Central memory CD8-positive, alpha-beta T cell (primary cell): ENCODE data around the gene FAT1.

Experiments used
- ATAC-seq: fragments of 150-1000 bp; cut with Tn5 transposase; replicated peaks from 2 replicates; pipeline ENCODE4 v1.10.0; 2022; ENCODE audit warnings: mild to moderate bottlenecking, moderate FRiP score, moderate number of reproducible peaks; ENCODE audit not compliant: poor library complexity, severe bottlenecking; ENCODE audit errors: extremely low read depth
- DNase-seq, 2 donors: peaks; one replicate each; pipeline ENCODE4 v3.0.0; 2021; ENCODE audit warnings: low spot score in 2 of 2
- H3K27ac Mint-ChIP-seq: one replicate; pipeline ENCODE4 v1.8.0; 2022; ENCODE audit warnings: low read depth, mild to moderate bottlenecking, moderate library complexity, mixed read lengths
- H3K27me3 Mint-ChIP-seq: one replicate; pipeline ENCODE4 v1.8.0; 2022; ENCODE audit warnings: mixed read lengths
- H3K36me3 Mint-ChIP-seq: one replicate; pipeline ENCODE4 v1.8.0; 2022; ENCODE audit warnings: mild to moderate bottlenecking, moderate library complexity, mixed read lengths; ENCODE audit not compliant: insufficient read depth
- H3K4me1 Mint-ChIP-seq: one replicate; pipeline ENCODE4 v1.8.0; 2022; ENCODE audit warnings: mixed read lengths
- H3K4me3 Mint-ChIP-seq: one replicate; pipeline ENCODE4 v1.8.0; 2022; ENCODE audit warnings: mild to moderate bottlenecking, moderate library complexity, mixed read lengths
- H3K9me3 Mint-ChIP-seq: one replicate; pipeline ENCODE4 v1.8.0; 2022; ENCODE audit warnings: mixed read lengths

The FAT1 gene

DNA sequence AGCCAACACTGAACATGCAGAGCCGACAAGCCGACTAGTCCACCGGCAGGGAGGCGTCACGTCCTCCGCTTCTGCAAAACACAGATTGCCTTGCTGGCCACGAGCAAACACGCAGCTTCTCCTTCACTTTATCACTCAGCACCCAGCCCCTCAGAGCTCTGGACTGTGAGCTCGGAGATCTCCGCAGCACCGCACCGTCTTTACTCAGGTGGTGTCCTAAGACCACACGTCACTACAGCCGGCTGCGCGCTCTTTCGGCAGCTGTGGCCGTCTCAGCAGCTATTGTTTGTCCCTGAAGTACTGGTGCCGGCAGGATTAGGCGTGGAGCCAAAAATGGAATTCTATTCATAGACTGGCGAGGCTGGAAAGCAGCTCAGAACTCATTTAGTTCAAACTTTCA, 72.0 kb downstream of the FAT1 start:
- Mint-ChIP-seq H3K9me3 (no peaks in the 10 kb centered on the region), H3K36me3 (no peaks in the 10 kb centered on the region), H3K27ac (no peak overlapping the region), H3K27me3 (no peaks in the 10 kb centered on the region), H3K4me1 (no peaks in the 10 kb centered on the region), H3K4me3 (no peak overlapping the region)
- ATAC-seq, result no peak
- DNase-seq, result no peak

DNA sequence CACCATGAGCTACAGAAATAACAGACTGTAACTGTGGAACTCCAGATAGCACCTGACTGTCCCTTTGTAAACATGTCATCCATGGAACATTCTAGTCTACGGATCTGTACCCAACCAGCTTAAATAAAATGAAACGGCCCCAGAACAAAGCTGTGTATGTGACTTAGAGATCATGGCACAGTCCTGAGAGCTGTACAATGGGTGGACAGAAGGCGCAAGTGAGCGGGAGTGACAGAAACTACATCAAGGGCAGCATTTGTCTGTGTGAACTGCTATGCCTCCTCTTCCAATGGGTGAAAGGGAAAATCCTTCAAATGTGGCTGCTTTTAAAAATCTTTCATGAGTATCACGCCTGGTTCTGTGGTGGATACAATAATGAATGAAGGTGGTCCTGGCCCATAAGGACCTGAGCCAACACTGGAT, 72.5 kb downstream of the FAT1 start:
- H3K36me3 Mint-ChIP-seq, result no peaks in the 10 kb centered on the region
- H3K27me3 Mint-ChIP-seq, result no peaks in the 10 kb centered on the region
- no peak overlapping the region for H3K4me3 Mint-ChIP-seq
- no peak for ATAC-seq
- no peak for DNase-seq
- H3K27ac Mint-ChIP-seq, result no peak overlapping the region
- no peaks in the 10 kb centered on the region for H3K9me3 Mint-ChIP-seq
- no peaks in the 10 kb centered on the region for H3K4me1 Mint-ChIP-seq

DNA sequence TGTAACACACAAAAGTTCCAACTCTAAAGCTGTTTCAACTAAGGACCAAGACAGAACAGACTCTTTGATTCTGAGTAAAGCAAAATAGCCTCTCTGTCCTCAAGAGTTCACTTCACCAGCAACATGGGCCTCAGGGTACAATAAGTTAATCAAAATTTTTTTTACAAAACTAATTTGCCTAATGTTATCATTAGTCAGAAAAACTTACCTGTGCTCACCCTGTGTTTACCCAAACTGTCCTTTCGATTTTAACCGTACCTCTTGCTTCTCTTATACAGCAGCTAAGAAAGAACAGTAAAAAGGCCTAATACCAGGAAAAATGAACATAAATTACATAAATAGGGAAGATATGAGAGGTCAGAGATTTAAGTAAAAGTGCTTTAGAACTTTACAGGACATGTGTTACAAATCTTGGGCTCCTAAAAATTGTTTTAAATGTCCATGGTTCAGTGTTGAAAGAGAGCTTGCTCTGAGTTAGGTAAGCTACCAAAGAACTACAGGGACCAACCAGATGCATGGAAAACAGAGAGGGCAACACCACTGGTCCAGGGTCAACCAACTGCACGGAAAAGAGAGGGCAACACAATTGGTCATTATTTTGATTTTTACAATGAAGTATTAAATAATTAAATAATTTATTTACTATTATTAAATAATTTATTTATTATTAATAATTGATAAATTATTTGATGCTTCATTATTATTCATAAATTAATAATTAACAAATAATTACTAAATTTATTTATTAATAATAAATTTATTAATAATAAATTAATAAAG, 73.1 kb downstream of the FAT1 start:
- DNase-seq (no peak), ATAC-seq (no peak)
- H3K4me3 Mint-ChIP-seq, result no peak overlapping the region
- no peaks in the 10 kb centered on the region for H3K9me3 Mint-ChIP-seq
- H3K36me3 Mint-ChIP-seq, result no peaks in the 10 kb centered on the region
- H3K27me3 Mint-ChIP-seq, result no peaks in the 10 kb centered on the region
- no peaks in the 10 kb centered on the region for H3K4me1 Mint-ChIP-seq
- H3K27ac Mint-ChIP-seq, result no peak overlapping the region

DNA sequence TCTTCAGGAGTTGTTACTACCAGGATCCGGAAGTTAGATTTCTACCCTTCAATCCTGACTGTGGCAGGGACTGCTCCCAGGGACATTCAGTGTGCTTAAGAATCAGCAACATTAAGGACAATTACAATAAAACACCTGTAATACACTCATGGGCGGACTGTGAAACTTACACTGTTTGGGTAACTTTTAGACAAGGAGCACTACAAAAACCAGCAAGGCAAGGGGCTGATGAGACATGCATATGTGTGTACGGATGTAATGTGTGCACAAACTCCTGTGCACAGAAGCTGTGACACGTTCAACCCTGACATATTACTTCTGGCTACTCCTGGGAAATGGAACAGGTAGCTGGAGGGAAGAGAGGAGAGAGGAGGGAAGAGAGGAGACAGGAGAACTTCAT, 75.8 kb downstream of the FAT1 start:
- H3K9me3 Mint-ChIP-seq, result peaks cover 4% of the 10 kb centered on the region
- DNase-seq (no peak), ATAC-seq (no peak)
- no peaks in the 10 kb centered on the region for H3K27me3 Mint-ChIP-seq
- no peak overlapping the region for H3K4me3 Mint-ChIP-seq
- H3K27ac Mint-ChIP-seq, result no peak overlapping the region
- H3K4me1 Mint-ChIP-seq, result no peaks in the 10 kb centered on the region
- H3K36me3 Mint-ChIP-seq, result no peaks in the 10 kb centered on the region

DNA sequence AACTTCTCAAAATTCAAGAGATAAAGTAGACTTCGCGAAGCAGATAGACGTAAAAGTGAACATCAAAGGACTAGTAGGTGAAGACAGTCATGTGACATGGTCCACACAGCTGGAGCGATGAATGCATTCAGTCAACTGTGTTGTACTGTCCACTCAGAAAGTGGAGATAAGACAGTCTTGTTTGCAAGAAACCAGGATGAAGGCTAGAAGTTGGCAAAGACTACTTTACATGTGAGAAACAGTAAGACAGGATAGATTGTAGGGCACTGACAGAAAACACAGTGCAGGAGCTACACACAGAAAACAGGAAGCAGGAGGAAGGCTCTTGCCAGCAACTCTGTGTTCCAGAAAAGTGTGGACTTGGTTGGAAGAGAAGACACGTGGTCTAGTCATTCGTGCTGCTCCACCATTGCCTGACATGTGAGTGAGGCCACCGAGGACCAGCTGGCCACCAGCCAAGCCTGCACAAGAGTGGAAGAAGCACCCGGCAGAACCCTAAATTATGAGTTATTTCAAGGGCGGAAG, 78.9 kb downstream of the FAT1 start:
- no peak overlapping the region for H3K4me3 Mint-ChIP-seq
- H3K36me3 Mint-ChIP-seq, result no peaks in the 10 kb centered on the region
- no peak overlapping the region for H3K27ac Mint-ChIP-seq
- no peaks in the 10 kb centered on the region for H3K4me1 Mint-ChIP-seq
- no peak for ATAC-seq
- DNase-seq, result no peak
- H3K9me3 Mint-ChIP-seq, result peaks cover 4% of the 10 kb centered on the region
- no peaks in the 10 kb centered on the region for H3K27me3 Mint-ChIP-seq

DNA sequence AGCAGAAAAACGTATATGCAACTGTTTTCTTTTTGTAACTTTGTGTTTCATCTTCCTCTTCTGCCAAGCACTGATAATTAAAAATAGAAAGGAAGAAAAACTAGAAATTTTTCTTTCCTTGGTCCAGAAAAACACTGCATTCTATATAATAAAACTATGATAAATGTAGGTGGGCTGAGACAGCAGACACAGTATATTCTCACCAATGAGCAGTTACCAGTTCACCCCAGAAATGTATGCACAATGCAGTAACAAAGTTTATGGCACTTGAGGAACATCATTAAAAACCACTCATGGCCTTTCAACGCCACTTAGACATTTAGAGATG, 79.4 kb downstream of the FAT1 start:
- no peak overlapping the region for H3K27ac Mint-ChIP-seq
- H3K4me3 Mint-ChIP-seq, result no peak overlapping the region
- no peak for DNase-seq
- peaks cover 4% of the 10 kb centered on the region for H3K9me3 Mint-ChIP-seq
- H3K27me3 Mint-ChIP-seq, result no peaks in the 10 kb centered on the region
- no peaks in the 10 kb centered on the region for H3K4me1 Mint-ChIP-seq
- H3K36me3 Mint-ChIP-seq, result no peaks in the 10 kb centered on the region
- ATAC-seq, result no peak

DNA sequence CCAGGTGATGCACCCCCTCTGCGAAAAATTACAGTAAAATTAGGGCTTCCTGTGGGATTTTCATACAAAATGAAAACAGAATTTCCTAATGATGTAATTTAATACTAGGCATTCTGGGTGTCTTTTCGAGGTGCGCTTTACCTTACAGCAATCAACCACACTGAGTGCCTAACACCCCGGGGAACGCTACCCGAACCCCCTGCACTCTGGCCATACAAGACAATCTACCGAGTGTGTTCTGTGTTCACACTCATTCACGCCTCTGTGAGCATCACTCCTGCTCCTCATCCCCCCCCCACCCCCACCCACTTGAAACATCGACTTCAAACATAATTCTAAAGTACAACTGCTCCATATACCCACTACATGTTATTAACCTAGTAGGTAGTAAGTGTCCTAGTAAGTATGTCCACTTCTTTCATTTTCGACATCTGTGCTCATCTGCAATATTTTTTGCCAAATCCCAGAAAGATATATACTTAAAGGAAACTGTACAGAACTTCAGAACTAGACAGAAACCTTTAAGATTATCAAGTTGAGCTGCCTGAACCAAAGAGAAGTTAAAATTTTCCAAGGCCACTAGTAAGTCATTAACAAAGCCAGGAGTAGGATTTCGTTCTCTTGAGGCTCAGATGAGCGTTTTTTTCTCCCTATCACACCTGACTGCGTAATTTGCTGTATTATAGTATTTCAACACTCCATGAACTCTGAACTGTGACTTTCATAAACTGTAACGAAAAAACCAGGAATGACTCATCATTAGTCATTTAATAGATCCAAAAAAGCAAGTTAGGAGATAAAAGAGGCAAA, 80.0 kb downstream of the FAT1 start:
- no peak overlapping the region for H3K4me3 Mint-ChIP-seq
- no peaks in the 10 kb centered on the region for H3K27me3 Mint-ChIP-seq
- no peaks in the 10 kb centered on the region for H3K4me1 Mint-ChIP-seq
- no peak overlapping the region for H3K27ac Mint-ChIP-seq
- no peak for DNase-seq
- no peak for ATAC-seq
- peaks cover 4% of the 10 kb centered on the region for H3K9me3 Mint-ChIP-seq
- no peaks in the 10 kb centered on the region for H3K36me3 Mint-ChIP-seq

DNA sequence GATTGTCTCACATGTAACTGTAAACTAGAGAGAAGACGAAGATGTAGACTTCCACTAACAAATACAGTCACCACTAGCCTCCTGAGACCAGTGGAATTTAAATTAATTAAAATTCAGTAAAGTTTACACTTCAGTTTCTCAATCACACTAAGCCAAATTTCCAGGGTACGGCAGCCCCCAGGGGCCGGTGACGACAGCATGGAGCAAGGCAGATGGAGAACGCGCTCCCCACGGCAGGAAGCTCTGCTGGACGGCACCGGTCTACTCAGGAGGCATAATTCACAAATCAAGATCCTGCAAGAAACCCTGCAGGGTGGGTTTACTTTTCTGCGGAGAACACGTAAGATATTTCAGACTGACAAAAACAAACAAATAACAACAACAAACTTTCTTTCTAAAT, 80.7 kb downstream of the FAT1 start:
- no peaks in the 10 kb centered on the region for H3K27me3 Mint-ChIP-seq
- H3K4me3 Mint-ChIP-seq, result no peak overlapping the region
- no peak overlapping the region for H3K27ac Mint-ChIP-seq
- H3K36me3 Mint-ChIP-seq, result no peaks in the 10 kb centered on the region
- no peaks in the 10 kb centered on the region for H3K4me1 Mint-ChIP-seq
- peaks cover 9% of the 10 kb centered on the region for H3K9me3 Mint-ChIP-seq
- DNase-seq (no peak), ATAC-seq (no peak)

DNA sequence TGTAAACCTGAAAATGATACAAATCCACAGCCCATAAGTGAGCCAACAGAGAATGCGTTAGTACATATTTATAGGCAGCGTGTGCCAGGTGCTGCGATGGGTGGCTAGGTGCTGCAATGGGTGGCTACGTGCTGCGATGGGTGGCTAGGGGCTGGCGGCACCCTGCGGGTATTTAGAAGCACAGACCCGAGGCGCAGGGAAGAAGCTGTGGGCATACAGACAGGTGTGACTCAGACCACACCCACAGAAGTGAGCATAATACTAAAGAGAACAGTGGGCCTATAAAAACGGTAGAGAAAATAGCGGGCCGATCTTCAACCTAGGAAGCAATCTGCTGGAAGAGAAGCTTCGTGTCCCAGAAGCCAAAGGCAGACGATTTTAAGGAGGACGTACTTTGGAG, 81.1 kb downstream of the FAT1 start:
- H3K27me3 Mint-ChIP-seq, result no peaks in the 10 kb centered on the region

DNA sequence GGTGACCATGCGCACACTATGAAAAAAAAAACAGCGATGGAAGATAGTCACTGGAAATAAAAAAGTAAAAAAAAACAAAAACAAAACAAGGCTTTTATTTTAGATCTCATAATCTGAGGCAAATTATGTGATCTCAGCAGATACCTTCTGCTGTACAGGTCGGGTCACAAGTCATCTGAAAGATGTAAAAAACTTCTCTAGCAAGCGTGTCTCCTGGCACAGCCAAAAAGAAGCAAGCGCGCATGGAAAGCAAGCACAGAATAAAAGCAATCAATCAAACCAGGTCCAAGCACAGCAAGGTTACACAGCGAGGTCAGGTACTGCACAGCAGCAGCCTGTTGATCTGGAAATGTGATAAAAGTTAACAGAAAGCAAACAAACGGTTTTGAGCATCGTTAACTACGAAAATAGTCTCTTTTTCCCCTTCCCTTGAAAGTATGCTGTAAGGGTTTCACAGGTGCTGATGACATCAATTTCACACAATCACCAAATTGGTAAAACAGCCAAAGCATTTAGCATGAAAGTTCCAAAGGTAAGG, 89.0 kb downstream of the FAT1 start:
- ATAC-seq, result no peak

More for the DNA sequence above, 81.1 kb downstream of the FAT1 start:
- H3K4me1 Mint-ChIP-seq, result no peaks in the 10 kb centered on the region
- DNase-seq, result no peak
- ATAC-seq, result no peak
- peaks cover 10% of the 10 kb centered on the region for H3K9me3 Mint-ChIP-seq
- H3K36me3 Mint-ChIP-seq, result no peaks in the 10 kb centered on the region
- H3K27ac Mint-ChIP-seq, result no peak overlapping the region
- no peak overlapping the region for H3K4me3 Mint-ChIP-seq

DNA sequence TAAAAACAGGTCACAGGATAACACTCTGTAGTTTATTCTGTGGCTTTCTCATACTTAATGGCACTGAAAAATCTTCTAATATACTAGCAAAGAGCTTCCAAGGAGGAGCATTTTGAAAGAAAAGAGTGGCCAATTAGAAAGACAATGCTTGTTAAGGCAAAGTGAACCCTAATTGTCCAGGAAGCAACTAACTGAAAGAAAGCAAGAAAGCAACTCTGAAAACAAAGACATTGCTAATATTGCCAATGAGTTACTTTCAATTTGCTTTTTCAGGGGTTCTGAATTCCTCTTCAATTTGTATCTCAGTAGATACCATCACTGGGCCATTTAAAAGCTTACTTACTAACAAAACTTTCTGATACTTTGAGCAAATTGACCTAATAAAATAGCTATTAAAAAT, 89.8 kb downstream of the FAT1 start:
- H3K4me3 Mint-ChIP-seq, result no peak overlapping the region
- H3K27me3 Mint-ChIP-seq, result no peaks in the 10 kb centered on the region
- DNase-seq (no peak), ATAC-seq (no peak)
- peaks cover 25% of the 10 kb centered on the region for H3K9me3 Mint-ChIP-seq
- H3K36me3 Mint-ChIP-seq, result no peaks in the 10 kb centered on the region
- no peaks in the 10 kb centered on the region for H3K4me1 Mint-ChIP-seq
- H3K27ac Mint-ChIP-seq, result no peak overlapping the region

More for the DNA sequence above, 89.0 kb downstream of the FAT1 start:
- Mint-ChIP-seq H3K4me1 (no peaks in the 10 kb centered on the region), H3K27me3 (no peaks in the 10 kb centered on the region), H3K36me3 (no peaks in the 10 kb centered on the region), H3K4me3 (no peak overlapping the region), H3K27ac (no peak overlapping the region), H3K9me3 (peaks cover 25% of the 10 kb centered on the region)
- no peak for DNase-seq

DNA sequence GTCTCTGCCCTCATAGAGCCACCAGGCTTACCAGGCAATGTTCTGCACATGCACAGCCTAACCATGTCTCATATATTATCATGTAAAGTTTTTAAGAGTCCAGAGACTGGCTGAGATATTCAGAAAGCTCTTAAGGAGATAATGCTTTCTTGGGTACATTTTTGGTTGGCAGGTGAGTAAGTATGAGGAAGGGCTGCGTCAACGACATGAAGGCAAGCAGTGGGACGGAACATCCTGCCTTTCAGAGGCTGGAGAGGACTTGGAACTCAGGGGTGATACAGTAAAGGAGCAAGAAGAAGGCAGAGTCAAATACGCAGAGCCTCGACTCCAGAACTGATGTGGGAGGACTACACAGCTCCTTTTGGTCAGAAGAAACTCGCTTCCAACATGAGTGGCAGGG, 93.5 kb downstream of the FAT1 start:
- ATAC-seq, result no peak
- DNase-seq, result no peak
- Mint-ChIP-seq H3K36me3 (no peaks in the 10 kb centered on the region), H3K4me3 (no peak overlapping the region), H3K4me1 (peaks cover 5% of the 10 kb centered on the region), H3K27ac (no peak overlapping the region), H3K9me3 (peaks cover 19% of the 10 kb centered on the region), H3K27me3 (no peaks in the 10 kb centered on the region)
